Cardiac fibroblast (primary cell): ENCODE measurements around the gene RNF40.

Experiments used
- DNase-seq, 2 donors: peaks; one replicate each; pipeline versions ENCODE4 v3.0.0 to v3.0.0-alpha.2; 2010; ENCODE audit warnings: low read depth in 2 of 2
- H3K4me3 ChIP-seq, 2 donors: replicated peaks in 1 of 2; 1 replicate in 1 of 2; 2 replicates in 1 of 2; pipeline ENCODE4 v1.5.1; 2011; ENCODE audit warnings: low read depth in 2 of 2, low read length in 2 of 2, mild to moderate bottlenecking in 2 of 2, moderate library complexity in 1 of 2
- CTCF ChIP-seq: IDR thresholded peaks from one replicate; pipeline ENCODE4 v1.5.1; 2011; ENCODE audit warnings: low read depth, mild to moderate bottlenecking, low read length, inconsistent platforms

RNF40 gene

GRCh38 chr16:30767767-30768465 is 5.8 kb downstream of the RNF40 start:
- no peak for TF ChIP-seq CTCF
- no peak for DNase-seq
- H3K4me3 ChIP-seq = no peak overlapping the region

- no peak for TF ChIP-seq CTCF
- H3K4me3 ChIP-seq = no peak overlapping the region
- DNase-seq = no peak
Measured at GRCh38 chr16:30768583-30769181, 6.6 kb downstream of the RNF40 start.

- TF ChIP-seq CTCF = no peak
- H3K4me3 ChIP-seq = no peak overlapping the region
- no peak for DNase-seq
Measured at GRCh38 chr16:30769379-30770089, 7.4 kb downstream of the RNF40 start.

GRCh38 chr16:30771726-30772125 is 9.6 kb downstream of the RNF40 start:
- no peak overlapping the region for H3K4me3 ChIP-seq

GRCh38 chr16:30773826-30774225 is 11.7 kb downstream of the RNF40 start:
- TF ChIP-seq CTCF = no peak
- no peak for DNase-seq

More at GRCh38 chr16:30771726-30772125, 9.6 kb downstream of the RNF40 start:
- no peak for TF ChIP-seq CTCF
- DNase-seq = peak in 1 of 2 donors; percentile 60

GRCh38 chr16:30774367-30775130 is 12.4 kb downstream of the RNF40 start:
- DNase-seq = no peak
- H3K4me3 ChIP-seq = peak overlapping the region; percentile 63 to 65
- no peak for TF ChIP-seq CTCF

More at GRCh38 chr16:30773826-30774225, 11.7 kb downstream of the RNF40 start:
- no peak overlapping the region for H3K4me3 ChIP-seq
